ENCODE measurements around the gene ODAPH. TPM values are rescaled to one million over a fixed set of nuclear protein-coding genes. Genes with fewer than 3 reads are reported as not detected.

Gene ODAPH
- polyA plus RNA-seq, 1 of the 3 experiments (the other 2 are of a cell fraction) = 0.03 TPM

DNA sequence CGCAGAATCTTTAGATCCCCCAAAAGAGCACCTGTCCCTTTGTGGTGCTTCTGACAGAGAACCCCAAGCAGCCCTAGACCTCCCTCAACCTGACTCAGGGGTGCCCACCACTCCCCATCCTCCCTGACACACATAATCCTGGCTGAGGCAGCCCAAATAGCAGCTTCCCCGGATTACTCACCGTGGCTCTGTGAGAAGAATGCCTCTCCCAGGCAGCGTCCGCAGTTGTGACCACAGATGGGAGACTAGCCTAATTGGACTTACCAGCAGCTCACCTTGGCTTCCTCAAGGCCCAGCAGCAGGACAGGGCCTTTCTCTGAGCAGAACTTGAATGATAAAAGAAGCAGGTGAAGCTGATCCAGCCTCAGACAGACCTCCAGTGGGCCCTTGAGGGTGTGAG lies 10.3 kb upstream of the ODAPH start:
- H4K20me1 ChIP-seq (ENCODE audit: insufficient read depth) = no peaks in the 10 kb centered on the region
- no peak overlapping the region for H3K4me2 ChIP-seq
- H3K27ac ChIP-seq (ENCODE audit: low read depth in 2 of 2, low read length in 1 of 2) = no peak overlapping the region
- no peak overlapping the region for H3K9ac ChIP-seq
- peaks cover 20% of the 10 kb centered on the region for H3F3A ChIP-seq (replicated peaks; ENCODE audit: insufficient read depth)
- H2AFZ ChIP-seq (ENCODE audit: low read depth) = no peak overlapping the region
- POLR2A ChIA-PET = no interaction called here
- no peaks in the 10 kb centered on the region for H3K79me2 ChIP-seq (ENCODE audit: insufficient read depth)
- peaks cover 0 to 7% of the 10 kb centered on the region in 2 experiments; a peak in 1 of 4 replicates for H3K4me1 ChIP-seq (ENCODE audit: control insufficient read depth in 1 of 2, insufficient read depth in 2 of 2, low read depth in 1 of 2, low read length in 1 of 2)
- DNase-seq = no peak
- no peaks in the 10 kb centered on the region for H3K36me3 ChIP-seq (replicated peaks in 1 of 2; ENCODE audit: control insufficient read depth in 1 of 2, insufficient read depth in 2 of 2, low read length in 1 of 2)
- no peaks in the 10 kb centered on the region for H3K9me2 ChIP-seq
- no peak for TF ChIP-seq TEAD4 (IDR thresholded peaks at IDR 0.05; ENCODE audit: borderline replicate concordance, insufficient read depth)
- peak; percentile 18; the same call in 1 of the 2 replicates for TF ChIP-seq TCF12 (IDR thresholded peaks at IDR 0.05)
- H3K9me3 ChIP-seq = no peaks in the 10 kb centered on the region
- WGBS (ENCODE audit: low lambda C conversion rate) = 71% methylated on average over 5 of the region's 5 CpGs
- CTCF ChIA-PET = no interaction called here
- no peak overlapping the region for H3K4me3 ChIP-seq (ENCODE audit: low read depth in 2 of 2, low read length in 1 of 2)
- H3K27me3 ChIP-seq (ENCODE audit: insufficient read depth) = no peaks in the 10 kb centered on the region

DNA sequence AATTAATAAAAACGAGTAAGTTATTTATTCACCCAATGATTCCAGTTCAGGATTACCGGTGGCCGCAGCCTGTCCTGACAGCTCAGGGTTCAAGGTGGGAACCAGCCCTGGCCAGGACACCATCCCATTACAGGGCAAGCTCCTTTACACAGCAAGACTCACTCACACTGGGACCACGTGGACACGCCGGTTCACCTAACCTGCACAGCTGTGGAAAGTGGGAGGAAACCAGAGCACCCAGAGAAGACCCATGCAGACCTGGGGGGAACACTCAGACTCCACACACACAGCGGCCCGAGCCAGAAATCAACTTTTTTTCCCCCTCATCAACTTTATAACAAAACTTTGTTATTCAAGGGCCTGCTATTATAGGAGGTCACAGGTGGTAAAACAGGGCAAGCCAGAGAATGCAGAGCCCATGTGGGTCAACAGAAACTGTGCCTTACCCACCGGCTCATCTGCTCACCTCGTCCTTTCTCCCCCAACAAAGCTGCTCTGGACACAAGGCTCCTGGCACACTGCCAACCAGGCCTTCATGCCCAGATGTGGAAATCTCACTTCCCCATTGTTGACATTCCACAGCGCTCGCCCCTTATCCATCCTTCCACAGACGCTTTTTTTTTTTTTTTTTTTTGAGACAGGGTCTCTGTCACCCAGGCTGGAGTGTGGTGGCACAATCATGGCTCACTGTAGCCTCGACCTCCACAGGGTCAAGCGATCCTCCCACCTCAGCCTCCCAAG lies 8.0 kb upstream of the ODAPH start:
- TF ChIP-seq FOSL2 (IDR thresholded peaks at IDR 0.05; ENCODE audit: borderline replicate concordance, low read depth) = no peak
- TF ChIP-seq FOXM1 (IDR thresholded peaks at IDR 0.05; ENCODE audit: low read depth) = no peak
- peak; percentile 40; the same call in 1 of the 2 replicates for TF ChIP-seq ELF1 (IDR thresholded peaks at IDR 0.05)
- TF ChIP-seq, protein P1, sequence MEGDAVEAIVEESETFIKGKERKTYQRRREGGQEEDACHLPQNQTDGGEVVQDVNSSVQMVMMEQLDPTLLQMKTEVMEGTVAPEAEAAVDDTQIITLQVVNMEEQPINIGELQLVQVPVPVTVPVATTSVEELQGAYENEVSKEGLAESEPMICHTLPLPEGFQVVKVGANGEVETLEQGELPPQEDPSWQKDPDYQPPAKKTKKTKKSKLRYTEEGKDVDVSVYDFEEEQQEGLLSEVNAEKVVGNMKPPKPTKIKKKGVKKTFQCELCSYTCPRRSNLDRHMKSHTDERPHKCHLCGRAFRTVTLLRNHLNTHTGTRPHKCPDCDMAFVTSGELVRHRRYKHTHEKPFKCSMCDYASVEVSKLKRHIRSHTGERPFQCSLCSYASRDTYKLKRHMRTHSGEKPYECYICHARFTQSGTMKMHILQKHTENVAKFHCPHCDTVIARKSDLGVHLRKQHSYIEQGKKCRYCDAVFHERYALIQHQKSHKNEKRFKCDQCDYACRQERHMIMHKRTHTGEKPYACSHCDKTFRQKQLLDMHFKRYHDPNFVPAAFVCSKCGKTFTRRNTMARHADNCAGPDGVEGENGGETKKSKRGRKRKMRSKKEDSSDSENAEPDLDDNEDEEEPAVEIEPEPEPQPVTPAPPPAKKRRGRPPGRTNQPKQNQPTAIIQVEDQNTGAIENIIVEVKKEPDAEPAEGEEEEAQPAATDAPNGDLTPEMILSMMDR (IDR thresholded peaks at IDR 0.05) = no peak
- TF ChIP-seq NFIC (IDR thresholded peaks at IDR 0.05; ENCODE audit: borderline replicate concordance) = peak; percentile 71
- TF ChIP-seq TCF12 (IDR thresholded peaks at IDR 0.05) = 0 out of 2 replicates have a peak, but pooled peaks have one; percentile 19
- TF ChIP-seq POLR2AphosphoS5 (IDR thresholded peaks at IDR 0.05; ENCODE audit: low read depth, low read length) = no peak
- TF ChIP-seq RAD21 (IDR thresholded peaks at IDR 0.05; ENCODE audit: low read length) = no peak
- no peak for TF ChIP-seq RXRA (IDR thresholded peaks at IDR 0.05; ENCODE audit: borderline replicate concordance, low read depth)
- TF ChIP-seq, protein P2, sequence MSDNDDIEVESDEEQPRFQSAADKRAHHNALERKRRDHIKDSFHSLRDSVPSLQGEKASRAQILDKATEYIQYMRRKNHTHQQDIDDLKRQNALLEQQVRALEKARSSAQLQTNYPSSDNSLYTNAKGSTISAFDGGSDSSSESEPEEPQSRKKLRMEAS (IDR thresholded peaks at IDR 0.05; ENCODE audit: low read depth) = no peak
- peak in 1 of 2 experiments; percentile 27; a peak in 1 of 4 replicates for TF ChIP-seq EP300 (IDR thresholded peaks at IDR 0.05; ENCODE audit: borderline replicate concordance in 1 of 2, low read depth in 1 of 2, low read length in 1 of 2)
- no peak for TF ChIP-seq EZH2phosphoT487 (IDR thresholded peaks at IDR 0.05; ENCODE audit: borderline replicate concordance, low read depth)
- TF ChIP-seq, protein P3, sequence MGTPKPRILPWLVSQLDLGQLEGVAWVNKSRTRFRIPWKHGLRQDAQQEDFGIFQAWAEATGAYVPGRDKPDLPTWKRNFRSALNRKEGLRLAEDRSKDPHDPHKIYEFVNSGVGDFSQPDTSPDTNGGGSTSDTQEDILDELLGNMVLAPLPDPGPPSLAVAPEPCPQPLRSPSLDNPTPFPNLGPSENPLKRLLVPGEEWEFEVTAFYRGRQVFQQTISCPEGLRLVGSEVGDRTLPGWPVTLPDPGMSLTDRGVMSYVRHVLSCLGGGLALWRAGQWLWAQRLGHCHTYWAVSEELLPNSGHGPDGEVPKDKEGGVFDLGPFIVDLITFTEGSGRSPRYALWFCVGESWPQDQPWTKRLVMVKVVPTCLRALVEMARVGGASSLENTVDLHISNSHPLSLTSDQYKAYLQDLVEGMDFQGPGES (IDR thresholded peaks at IDR 0.05; ENCODE audit: low read depth, low read length) = no peak
- WGBS (ENCODE audit: low lambda C conversion rate) = 75% methylated on average over 15 of the region's 15 CpGs
- POLR2A ChIA-PET = interaction anchor here (0.8 kb wide), 1 partner anchor 10 kb away, joined by 3 read pairs; no protein-coding TSS in a partner anchor
- H3K4me3 ChIP-seq (ENCODE audit: low read depth in 2 of 2, low read length in 1 of 2) = no peak overlapping the region
- no peaks in the 10 kb centered on the region for H3K27me3 ChIP-seq (ENCODE audit: insufficient read depth)
- H3K27ac ChIP-seq (ENCODE audit: low read depth in 2 of 2, low read length in 1 of 2) = no peak overlapping the region
- DNase-seq = peak; percentile 66
- H3K36me3 ChIP-seq (replicated peaks in 1 of 2; ENCODE audit: control insufficient read depth in 1 of 2, insufficient read depth in 2 of 2, low read length in 1 of 2) = no peaks in the 10 kb centered on the region
- no peaks in the 10 kb centered on the region for H3K79me2 ChIP-seq (ENCODE audit: insufficient read depth)
- H3K9me3 ChIP-seq = no peaks in the 10 kb centered on the region
- H3K9me2 ChIP-seq = no peaks in the 10 kb centered on the region
- no peak overlapping the region for H2AFZ ChIP-seq (ENCODE audit: low read depth)
- no peaks in the 10 kb centered on the region for H4K20me1 ChIP-seq (ENCODE audit: insufficient read depth)
- peaks cover 0 to 7% of the 10 kb centered on the region in 2 experiments; a peak in 1 of 4 replicates for H3K4me1 ChIP-seq (ENCODE audit: control insufficient read depth in 1 of 2, insufficient read depth in 2 of 2, low read depth in 1 of 2, low read length in 1 of 2)
- CTCF ChIA-PET = interaction anchor here (0.8 to 1.6 kb wide), 3 partner anchors 9 to 33 kb away, joined by 3 to 4 read pairs (median 3); partner anchors contain the start of genes RCHY1 and THAP6
- no peak overlapping the region for H3K9ac ChIP-seq
- no peak overlapping the region for H3K4me2 ChIP-seq
- peaks cover 10% of the 10 kb centered on the region for H3F3A ChIP-seq (replicated peaks; ENCODE audit: insufficient read depth)
